NCI-H1092 (cell line): Measurements from ENCODE around the gene TSPAN18.

Experiments used
- DNase-seq: peaks from one replicate; lab custom pipeline; 2025; lab: John Stamatoyannopoulos, UW

Gene TSPAN18

DNA sequence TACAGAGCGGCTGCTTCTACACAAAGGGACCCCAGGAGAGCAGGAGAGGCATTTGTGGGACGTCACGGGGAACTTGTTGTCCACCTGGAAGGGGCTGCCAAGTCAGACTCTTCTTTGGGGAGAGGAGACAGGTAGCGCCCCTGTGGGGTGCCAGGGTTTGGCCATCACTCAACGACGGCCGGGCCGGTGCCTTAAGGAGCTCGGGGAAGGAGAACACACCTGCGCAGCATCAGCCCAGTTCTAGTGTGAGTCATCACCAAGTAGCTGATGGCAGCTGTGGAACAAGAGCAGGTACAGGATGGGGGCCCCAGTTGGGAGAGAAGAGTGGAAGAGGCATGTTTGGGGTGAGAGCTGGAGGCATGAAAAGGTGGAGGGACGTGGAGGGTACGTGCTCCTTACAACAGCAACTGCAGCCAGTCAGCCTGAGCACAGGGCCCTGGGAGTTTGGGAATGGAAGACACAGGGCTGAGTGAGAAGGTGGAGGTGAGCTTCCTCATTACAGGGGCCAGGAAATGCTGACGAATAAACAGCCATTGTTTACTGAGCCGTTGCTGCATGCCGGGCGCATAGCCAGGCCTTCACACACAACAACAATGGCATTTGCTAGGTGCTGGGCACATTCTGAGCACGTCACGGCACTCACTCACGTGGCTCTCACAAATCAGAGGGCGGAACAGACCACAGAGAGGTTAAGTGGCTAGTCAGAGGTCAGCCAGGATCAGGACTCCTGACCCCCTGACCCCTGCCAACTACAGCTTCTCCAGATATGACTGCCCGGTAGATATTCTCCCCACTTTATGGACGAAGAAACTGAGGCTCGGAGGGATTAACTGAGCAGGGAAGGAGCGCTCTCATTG is 253.0 kb downstream of the TSPAN18 start:
- DNase-seq: peak; percentile 81

GRCh38 chr11:44980533-44981427 is 254.0 kb downstream of the TSPAN18 start:
- no peak for DNase-seq
